ENCODE results near the gene GPATCH2.

GRCh38 chr1:217478450-217478849, 152.4 kb downstream of the GPATCH2 start:
- TF ChIP-seq EP300 (IDR thresholded peaks at IDR 0.05; ENCODE audit: borderline replicate concordance) (no peak), CREB1 (IDR thresholded peaks at IDR 0.05; ENCODE audit: low read depth) (no peak), RAD21 (IDR thresholded peaks at IDR 0.05; ENCODE audit: low read depth) (no peak), MAX (IDR thresholded peaks at IDR 0.05) (no peak), TCF12 (IDR thresholded peaks at IDR 0.05; ENCODE audit: low read depth) (no peak), YY1 (IDR thresholded peaks at IDR 0.05; ENCODE audit: low read depth) (no peak), CEBPB (IDR thresholded peaks at IDR 0.05) (no peak), FOXM1 (IDR thresholded peaks at IDR 0.05; ENCODE audit: borderline replicate concordance, low read depth) (no peak), TAF1 (IDR thresholded peaks at IDR 0.05; ENCODE audit: low read depth) (no peak)

Data from Ishikawa (cell line).